OCI-M2 (cell line): ENCODE measurements around the gene DLST.

Experiments used
- DNase-seq: peaks from one replicate; lab custom pipeline; 2025; ENCODE audit not compliant: unreplicated experiment; lab: John Stamatoyannopoulos, UW

The DLST gene

GRCh38 chr14:74896400-74896799, 14.7 kb downstream of the DLST start:
- no peak for DNase-seq

GRCh38 chr14:74897642-74898041, 15.9 kb downstream of the DLST start:
- DNase-seq, result no peak

- DNase-seq, result no peak
Measured at GRCh38 chr14:74898083-74898482, 16.4 kb downstream of the DLST start.

GRCh38 chr14:74898694-74899093, 17.0 kb downstream of the DLST start:
- DNase-seq, result no peak

- DNase-seq, result no peak
Measured at GRCh38 chr14:74902941-74903705, 21.4 kb downstream of the DLST start.

GRCh38 chr14:74904635-74905503, 23.2 kb downstream of the DLST start:
- no peak for DNase-seq

GRCh38 chr14:74905595-74906142, 24.0 kb downstream of the DLST start:
- DNase-seq, result peak; percentile 59

- no peak for DNase-seq
Measured at GRCh38 chr14:74906925-74907521, 25.3 kb downstream of the DLST start.

GRCh38 chr14:74907744-74908143, 26.0 kb downstream of the DLST start:
- no peak for DNase-seq

GRCh38 chr14:74908861-74909341, 27.2 kb downstream of the DLST start:
- no peak for DNase-seq

GRCh38 chr14:74909501-74909900, 27.8 kb downstream of the DLST start:
- no peak for DNase-seq

- no peak for DNase-seq
Measured at GRCh38 chr14:74909911-74910310, 28.2 kb downstream of the DLST start.

- no peak for DNase-seq
Measured at GRCh38 chr14:74910556-74910955, 28.8 kb downstream of the DLST start.

GRCh38 chr14:74911221-74911620, 29.5 kb downstream of the DLST start:
- DNase-seq, result no peak

GRCh38 chr14:74911704-74912103, 30.0 kb downstream of the DLST start:
- DNase-seq, result no peak

- DNase-seq, result no peak
Measured at GRCh38 chr14:74912111-74912510, 30.4 kb downstream of the DLST start.

GRCh38 chr14:74912801-74913200, 31.1 kb downstream of the DLST start:
- DNase-seq, result no peak

- DNase-seq, result no peak
Measured at GRCh38 chr14:74913393-74913910, 31.7 kb downstream of the DLST start.

GRCh38 chr14:74913986-74914573, 32.4 kb downstream of the DLST start:
- no peak for DNase-seq

- no peak for DNase-seq
Measured at GRCh38 chr14:74915426-74915825, 33.7 kb downstream of the DLST start.

- DNase-seq, result no peak
Measured at GRCh38 chr14:74915826-74916225, 34.1 kb downstream of the DLST start.
